Psoas muscle (tissue), 8 donors: ENCODE measurements around the gene SLC6A4. TPM values are rescaled to one million over a fixed set of nuclear protein-coding genes. Genes with fewer than 3 reads are reported as not detected.
"Not testable (repeated sequence)": the region's sequence is repeated elsewhere in the genome, so short reads cannot be mapped to it uniquely, and the experiment has no call there.

Source experiments
- ATAC-seq, 4 donors: fragments of 200-7000 bp; cut with Tn5 transposase; one replicate each; pipeline ENCODE4 v1.9.1; 2020; ENCODE audit warnings: moderate library complexity in 3 of 4, mild to moderate bottlenecking in 2 of 4
- DNase-seq, 2 donors: peaks; one replicate each; pipeline ENCODE4 v3.0.0-alpha.2; 2020
- H3K27ac ChIP-seq: fragments of 200-600 bp; one replicate; pipeline ENCODE4 v1.8.0; 2022
- H3K27me3 ChIP-seq, 3 donors: fragments of 200-600 bp in 1 of 3; one replicate each; pipeline versions ENCODE4 v1.6.1 to v1.8.0; 2013 to 2022; ENCODE audit warnings: low read length in 2 of 3, mild to moderate bottlenecking in 2 of 3, moderate library complexity in 1 of 3; ENCODE audit not compliant: insufficient read depth in 3 of 3
- H3K36me3 ChIP-seq, 2 donors: fragments of 200-600 bp in 1 of 2; one replicate each; pipeline versions ENCODE4 v1.6.1 to v1.8.0; 2013 to 2022; ENCODE audit warnings: low read depth in 1 of 2, mild to moderate bottlenecking in 1 of 2, moderate library complexity in 1 of 2; ENCODE audit not compliant: insufficient read depth in 1 of 2
- H3K4me1 ChIP-seq: fragments of 200-600 bp; one replicate; pipeline ENCODE4 v1.8.0; 2022
- H3K4me3 ChIP-seq: fragments of 200-600 bp; one replicate; pipeline ENCODE4 v1.8.0; 2022; ENCODE audit warnings: mild to moderate bottlenecking
- H3K9me3 ChIP-seq: fragments of 200-600 bp; one replicate; pipeline ENCODE4 v1.8.0; 2022
- WGBS, 3 donors: extraction: QIAGEN DNeasy Blood & Tissue Kit; methylation state at CpG; one replicate each; pipeline versions ENCODE4 v1.1.6 to v1.1.7; 2013; 5-methylcytosine and 5-hydroxymethylcytosine counted together
- intact Hi-C, 2 donors: fragments of 100-400 bp; cut with DNase I; formaldehyde crosslinking; loops; one replicate each; pipeline versions ENCODE4 v1.11.0 to v1.14.2; 2022
- polyA plus RNA-seq, 3 donors: library from polyadenylated mRNA; stranded (reverse); fragments of 200-250 nt; gene quantifications; one replicate each; pipeline ENCODE4 v1.2.3, GENCODE V29; 2013
- total RNA-seq, 4 donors: library from RNA; stranded (reverse); fragmentation: NEBNext Ultra II Directional in 2 of 4; extraction: Animal tissue kit (Norgen Biotek cat#: 25700) in 2 of 4; gene quantifications; one replicate each; pipeline versions ENCODE4 v1.2.1 to v1.2.4, GENCODE V29; 2021 to 2023
- TF ChIP-seq, protein P1 (sequence below): fragments of 200-600 bp; IDR thresholded peaks from one replicate; pipeline ENCODE4 v1.8.0; 2022; ENCODE audit warnings: antibody characterized with exemption
- donor health status: healthy with polysubstance abuse.
- donor health status: DM: no; HTN: no; CAD: no; lungs with moderate emphysema.
- donor health status: Bipolar disorder and iron deficiency.
- donor health status: healthy.
- donor health status: DM: yes; HTN: yes; CAD: no.
- donor health status: DM: no; HTN: no; CAD: no.
- donor health status: DM: no; HTN: no; CAD: no.
- donor health status: DM: yes; HTN: yes; CAD: no.

SLC6A4 gene
- total and polyA plus RNA-seq, 7 donors, result 0.01 to 0.06 TPM; not detected in 5

DNA sequence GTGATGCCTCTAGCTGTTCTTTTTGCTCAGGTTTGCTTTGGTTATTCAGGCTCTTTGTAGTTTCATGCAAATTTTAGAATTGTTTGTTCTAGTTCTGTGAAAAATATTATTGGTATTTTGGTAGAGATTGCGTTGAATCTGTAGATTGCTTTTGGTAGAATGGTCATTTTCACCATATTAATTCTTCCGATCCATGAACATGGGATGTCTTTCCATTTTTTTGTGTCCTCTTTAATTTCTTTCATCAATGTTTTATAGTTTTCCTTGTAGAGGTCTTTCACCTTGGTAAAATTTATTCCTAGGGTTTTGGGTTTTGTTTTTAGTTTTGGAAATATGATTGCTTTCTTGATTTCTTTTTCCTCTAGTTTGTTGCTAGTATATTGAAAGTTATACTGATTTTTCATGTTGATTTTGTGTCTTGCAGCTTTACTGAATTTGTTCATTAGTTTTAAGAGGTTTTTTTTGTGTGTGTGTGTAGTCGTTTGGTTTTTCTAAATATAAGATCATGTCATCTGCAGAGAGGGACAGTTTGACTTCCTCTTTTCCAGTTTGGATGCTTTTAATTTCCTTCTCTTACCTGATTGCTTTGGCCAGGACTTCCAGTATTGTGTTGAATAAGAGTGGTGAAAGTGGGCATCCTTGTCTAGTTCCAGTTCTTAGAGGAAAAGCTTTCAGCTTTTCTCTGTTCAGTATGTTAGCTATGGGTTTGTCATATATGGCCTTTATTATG, 76.4 kb downstream of the SLC6A4 start:
- Histone ChIP-seq H3K4me3 (no peak overlapping the region), H3K27ac (no peak overlapping the region), H3K27me3 (no peaks in the 10 kb centered on the region), H3K4me1 (no peaks in the 10 kb centered on the region), H3K9me3 (peaks cover 13% of the 10 kb centered on the region), H3K36me3 (peaks cover 3 to 18% of the 10 kb centered on the region in 2 donors)
- TF ChIP-seq, protein P1, sequence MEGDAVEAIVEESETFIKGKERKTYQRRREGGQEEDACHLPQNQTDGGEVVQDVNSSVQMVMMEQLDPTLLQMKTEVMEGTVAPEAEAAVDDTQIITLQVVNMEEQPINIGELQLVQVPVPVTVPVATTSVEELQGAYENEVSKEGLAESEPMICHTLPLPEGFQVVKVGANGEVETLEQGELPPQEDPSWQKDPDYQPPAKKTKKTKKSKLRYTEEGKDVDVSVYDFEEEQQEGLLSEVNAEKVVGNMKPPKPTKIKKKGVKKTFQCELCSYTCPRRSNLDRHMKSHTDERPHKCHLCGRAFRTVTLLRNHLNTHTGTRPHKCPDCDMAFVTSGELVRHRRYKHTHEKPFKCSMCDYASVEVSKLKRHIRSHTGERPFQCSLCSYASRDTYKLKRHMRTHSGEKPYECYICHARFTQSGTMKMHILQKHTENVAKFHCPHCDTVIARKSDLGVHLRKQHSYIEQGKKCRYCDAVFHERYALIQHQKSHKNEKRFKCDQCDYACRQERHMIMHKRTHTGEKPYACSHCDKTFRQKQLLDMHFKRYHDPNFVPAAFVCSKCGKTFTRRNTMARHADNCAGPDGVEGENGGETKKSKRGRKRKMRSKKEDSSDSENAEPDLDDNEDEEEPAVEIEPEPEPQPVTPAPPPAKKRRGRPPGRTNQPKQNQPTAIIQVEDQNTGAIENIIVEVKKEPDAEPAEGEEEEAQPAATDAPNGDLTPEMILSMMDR, result no peak
- intact Hi-C loops, result no loop called here
- DNase-seq (no peak), ATAC-seq (no peak)
- WGBS, 3 donors, result 93 to 97% (median 96%) methylated on average over 3 of the region's 3 CpGs

DNA sequence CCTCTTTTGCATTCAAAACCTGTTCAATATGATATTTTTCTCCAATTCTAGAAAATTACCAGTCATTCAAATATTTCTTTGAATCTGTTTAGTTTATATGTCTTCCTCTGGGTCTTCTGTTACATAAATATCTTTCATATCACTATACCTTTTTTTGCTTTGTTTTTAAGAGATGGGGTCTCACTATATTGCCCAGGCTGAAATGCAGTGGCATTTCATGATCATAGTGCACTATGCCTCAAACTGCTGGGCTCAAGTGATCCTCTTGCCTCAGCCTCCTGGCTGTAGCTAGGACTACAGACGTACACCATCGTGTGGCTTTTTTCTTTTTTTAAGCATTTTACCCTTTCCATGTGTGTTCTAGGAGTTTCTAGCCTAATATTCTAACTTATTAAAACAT, 80.1 kb downstream of the SLC6A4 start:
- DNase-seq (no peak), ATAC-seq (no peak)
- H3K9me3 ChIP-seq, result peaks cover 13% of the 10 kb centered on the region
- 92 to 98% (median 98%) methylated on average over 2 of the region's 2 CpGs for WGBS, 3 donors
- intact Hi-C loops, result no loop called here
- TF ChIP-seq, protein P1, result no peak
- no peaks in the 10 kb centered on the region for H3K27me3 ChIP-seq
- no peak overlapping the region for H3K27ac ChIP-seq
- no peak overlapping the region for H3K4me3 ChIP-seq
- H3K4me1 ChIP-seq, result no peaks in the 10 kb centered on the region
- peaks cover 3 to 8% of the 10 kb centered on the region in 2 donors for H3K36me3 ChIP-seq

DNA sequence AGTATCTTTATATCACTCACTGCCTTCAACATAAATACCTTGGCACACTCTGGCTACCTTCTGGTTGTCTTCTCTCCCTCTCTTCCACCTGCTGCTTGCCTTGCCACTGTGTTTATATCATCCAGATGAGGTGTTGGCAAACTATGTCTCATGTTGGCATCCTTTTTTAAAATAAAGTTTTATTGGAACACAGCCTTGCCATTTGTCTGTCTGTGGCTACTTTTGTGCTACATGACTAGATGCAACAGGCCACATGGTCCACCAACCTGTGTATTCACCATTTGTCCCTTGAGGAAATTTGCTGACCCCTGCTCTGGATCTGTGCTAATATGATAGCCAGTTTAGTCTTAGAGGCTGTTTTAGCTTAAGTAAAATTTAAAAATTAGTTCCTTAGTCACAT, 82.0 kb downstream of the SLC6A4 start:
- H3K27me3 ChIP-seq, result no peaks in the 10 kb centered on the region
- peaks cover 2% of the 10 kb centered on the region for H3K9me3 ChIP-seq
- intact Hi-C loops, result no loop called here
- no peak overlapping the region for H3K27ac ChIP-seq
- no peaks in the 10 kb centered on the region for H3K4me1 ChIP-seq
- ATAC-seq (no peak), DNase-seq (no peak)
- TF ChIP-seq, protein P1, result no peak
- no peak overlapping the region for H3K4me3 ChIP-seq
- H3K36me3 ChIP-seq, result peaks cover 3 to 8% of the 10 kb centered on the region in 2 donors

DNA sequence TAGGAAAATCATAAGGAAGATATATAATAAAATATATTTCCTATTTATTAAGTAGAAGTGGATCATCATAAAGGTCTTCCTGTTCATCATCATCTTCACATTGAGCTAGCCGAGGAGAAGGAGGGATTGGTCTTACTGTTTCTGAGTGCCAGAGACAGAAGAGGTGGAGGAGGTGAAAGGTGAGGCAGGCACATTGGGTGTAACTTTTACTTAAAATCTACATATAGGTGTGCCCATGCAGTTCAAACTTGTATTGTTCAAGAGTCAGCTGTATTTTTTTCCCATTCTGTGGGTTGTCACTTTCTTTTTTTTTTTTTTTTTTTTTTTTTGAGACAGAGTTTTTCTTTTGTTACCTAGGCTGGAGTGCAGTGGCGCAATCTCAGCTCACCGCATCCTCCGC, 84.0 kb downstream of the SLC6A4 start:
- no peak for ATAC-seq
- no peak for DNase-seq
- Histone ChIP-seq H3K36me3 (peaks cover 0 to under 1% of the 10 kb centered on the region in 2 donors), H3K4me1 (no peaks in the 10 kb centered on the region), H3K27me3 (no peaks in the 10 kb centered on the region), H3K27ac (no peak overlapping the region), H3K9me3 (no peaks in the 10 kb centered on the region), H3K4me3 (no peak overlapping the region)
- 98 to 99% (median 98%) methylated on average over 4 of the region's 4 CpGs for WGBS, 3 donors
- intact Hi-C loops, result no loop called here
- TF ChIP-seq, protein P1, result no peak

DNA sequence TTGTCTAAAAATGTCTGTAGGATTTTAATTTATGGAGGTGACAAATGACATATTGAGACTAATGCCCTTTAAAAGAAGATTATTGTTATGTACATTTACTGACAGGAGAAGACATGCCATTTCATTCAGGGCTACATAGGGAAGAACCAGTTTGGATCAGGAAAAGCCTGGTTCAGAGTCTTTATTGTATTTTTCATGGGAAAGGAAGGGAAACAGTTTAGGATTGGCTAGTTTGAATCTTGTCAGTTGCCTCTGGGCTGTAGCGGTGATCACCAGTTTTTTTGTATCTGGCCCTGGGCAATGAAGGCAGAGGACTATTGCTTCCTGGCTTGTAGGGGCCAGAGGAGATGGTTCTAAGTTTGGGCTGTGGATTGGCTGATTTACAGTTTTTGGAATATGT, 87.1 kb downstream of the SLC6A4 start:
- ATAC-seq, result no peak
- Histone ChIP-seq H3K36me3 (no peaks in the 10 kb centered on the region), H3K4me1 (no peaks in the 10 kb centered on the region), H3K27ac (no peak overlapping the region), H3K27me3 (no peaks in the 10 kb centered on the region), H3K4me3 (no peak overlapping the region), H3K9me3 (no peaks in the 10 kb centered on the region)
- WGBS, 3 donors, result 92 to 100% (median 95%) methylated on average over 1 of the region's 1 CpG
- TF ChIP-seq, protein P1, result no peak
- DNase-seq, result no peak
- intact Hi-C loops, result no loop called here

DNA sequence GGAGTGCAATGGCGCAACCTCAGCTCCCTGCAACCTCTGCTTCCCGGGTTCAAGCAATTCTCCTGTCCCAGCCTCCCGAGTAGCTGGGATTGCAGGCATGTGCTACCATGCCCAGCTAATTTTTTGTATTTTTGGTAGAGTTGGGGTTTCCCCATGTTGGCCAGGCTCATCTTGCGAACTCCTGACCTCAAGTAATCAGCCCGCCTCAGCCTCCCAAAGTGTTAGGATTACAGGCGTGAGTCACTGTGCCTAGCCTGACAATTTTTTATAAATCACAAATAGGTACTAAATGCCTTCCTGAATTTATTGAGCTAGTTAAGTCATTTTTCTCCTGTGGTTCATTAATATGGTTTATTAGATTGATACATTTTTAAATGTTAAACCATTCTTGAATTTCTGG, 87.6 kb downstream of the SLC6A4 start:
- ATAC-seq, H3K9me3 ChIP-seq, H3K4me1 ChIP-seq, intact Hi-C loops, H3K27ac ChIP-seq, DNase-seq, H3K4me3 ChIP-seq, H3K27me3 ChIP-seq, H3K36me3 ChIP-seq: not testable (repeated sequence)
- 97 to 98% (median 98%) methylated on average over 6 of the region's 6 CpGs for WGBS, 3 donors
